GM12801 (cell line): ENCODE data around the gene FASTK.

Experiments used
- CTCF ChIP-seq: IDR thresholded peaks from one replicate; pipeline ENCODE4 v1.5.1; 2011; ENCODE audit warnings: control low read depth; ENCODE audit not compliant: insufficient read length; ENCODE audit errors: extremely low read depth

Gene FASTK

GRCh38 chr7:151080522-151081169 lies at the start of gene FASTK:
Gene FASTK (minus strand): TSS chr7:151080809. CDS start chr7:151080766, 43 bp downstream.
- no peak for TF ChIP-seq CTCF

- TF ChIP-seq CTCF, result no peak
These were observed 49.5 kb upstream of the FASTK start for GRCh38 chr7:151129960-151130591.

- TF ChIP-seq CTCF, result no peak
These were observed 48.7 kb upstream of the FASTK start for GRCh38 chr7:151129117-151129959.

GRCh38 chr7:151128716-151129115 lies 48.1 kb upstream of the FASTK start:
- no peak for TF ChIP-seq CTCF

- no peak for TF ChIP-seq CTCF
These were observed 47.5 kb upstream of the FASTK start for GRCh38 chr7:151128144-151128543.

- no peak for TF ChIP-seq CTCF
These were observed 46.0 kb upstream of the FASTK start for GRCh38 chr7:151126491-151127137.
